Nephron (organoid): Measurements from ENCODE around the gene OTOG.

ENCODE experiments used
- H3K27ac Mint-ChIP-seq, 3 experiments: 2 replicates each; pipeline ENCODE4 v1.8.0; 2020; ENCODE audit warnings: mixed read lengths in 3 of 3, mild to moderate bottlenecking in 2 of 3, moderate library complexity in 1 of 3
- H3K27me3 Mint-ChIP-seq: 2 replicates; pipeline ENCODE4 v1.8.0; 2021; ENCODE audit warnings: low read depth, mild to moderate bottlenecking, moderate library complexity, mixed read lengths
- H3K36me3 Mint-ChIP-seq: 2 replicates; pipeline ENCODE4 v1.8.0; 2020; ENCODE audit warnings: low read depth, mixed read lengths
- H3K4me1 Mint-ChIP-seq: 2 replicates; pipeline ENCODE4 v1.8.0; 2020; ENCODE audit warnings: mixed read lengths
- H3K4me3 Mint-ChIP-seq, 3 experiments: 2 replicates each; pipeline ENCODE4 v1.8.0; 2020; ENCODE audit warnings: mild to moderate bottlenecking in 3 of 3, mixed read lengths in 3 of 3, moderate library complexity in 2 of 3
- H3K9me3 Mint-ChIP-seq: 2 replicates; pipeline ENCODE4 v1.8.0; 2020; ENCODE audit warnings: mixed read lengths
- TF ChIP-seq, protein P1 (sequence below), 3 experiments: fragments of 200-600 bp; sonication (generic); IDR thresholded peaks; one replicate each; pipeline ENCODE4 v1.5.0; 2021; ENCODE audit warnings: antibody characterized with exemption in 3 of 3; ENCODE audit not compliant: unreplicated experiment in 3 of 3

Gene OTOG

DNA sequence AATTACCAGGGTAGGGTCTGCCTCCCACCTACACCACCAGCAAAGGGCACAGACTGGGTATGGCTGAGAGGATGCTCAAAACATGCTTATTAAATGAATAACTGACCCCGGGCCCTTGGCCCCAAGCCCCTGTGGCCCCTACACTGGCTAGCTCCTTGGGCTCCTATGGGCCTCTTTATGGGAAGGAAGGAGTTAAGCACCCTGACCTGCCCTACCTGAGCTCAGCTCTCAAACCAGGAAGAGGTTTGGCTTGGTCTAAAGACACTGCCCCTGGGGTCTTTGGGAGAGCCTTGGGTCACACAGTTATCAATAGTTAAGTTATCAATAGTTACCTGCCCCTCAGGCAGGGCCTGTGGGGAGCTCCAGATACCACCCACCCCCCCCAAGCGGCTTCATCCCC, 4.0 kb upstream of the OTOG start:
- H3K27ac Mint-ChIP-seq, result peak overlapping the region; percentile 87 to 99 (median 98)
- peaks cover 18% of the 10 kb centered on the region for H3K4me1 Mint-ChIP-seq
- H3K36me3 Mint-ChIP-seq, result no peaks in the 10 kb centered on the region
- H3K4me3 Mint-ChIP-seq, result peak overlapping the region in 2 of 3 experiments; percentile 85 to 90
- TF ChIP-seq, protein P1, sequence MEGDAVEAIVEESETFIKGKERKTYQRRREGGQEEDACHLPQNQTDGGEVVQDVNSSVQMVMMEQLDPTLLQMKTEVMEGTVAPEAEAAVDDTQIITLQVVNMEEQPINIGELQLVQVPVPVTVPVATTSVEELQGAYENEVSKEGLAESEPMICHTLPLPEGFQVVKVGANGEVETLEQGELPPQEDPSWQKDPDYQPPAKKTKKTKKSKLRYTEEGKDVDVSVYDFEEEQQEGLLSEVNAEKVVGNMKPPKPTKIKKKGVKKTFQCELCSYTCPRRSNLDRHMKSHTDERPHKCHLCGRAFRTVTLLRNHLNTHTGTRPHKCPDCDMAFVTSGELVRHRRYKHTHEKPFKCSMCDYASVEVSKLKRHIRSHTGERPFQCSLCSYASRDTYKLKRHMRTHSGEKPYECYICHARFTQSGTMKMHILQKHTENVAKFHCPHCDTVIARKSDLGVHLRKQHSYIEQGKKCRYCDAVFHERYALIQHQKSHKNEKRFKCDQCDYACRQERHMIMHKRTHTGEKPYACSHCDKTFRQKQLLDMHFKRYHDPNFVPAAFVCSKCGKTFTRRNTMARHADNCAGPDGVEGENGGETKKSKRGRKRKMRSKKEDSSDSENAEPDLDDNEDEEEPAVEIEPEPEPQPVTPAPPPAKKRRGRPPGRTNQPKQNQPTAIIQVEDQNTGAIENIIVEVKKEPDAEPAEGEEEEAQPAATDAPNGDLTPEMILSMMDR (IDR thresholded peaks at IDR 0.05; ENCODE audit: unreplicated experiment in 3 of 3), result no peak
- H3K9me3 Mint-ChIP-seq, result no peaks in the 10 kb centered on the region
- H3K27me3 Mint-ChIP-seq, result peaks cover 44% of the 10 kb centered on the region

DNA sequence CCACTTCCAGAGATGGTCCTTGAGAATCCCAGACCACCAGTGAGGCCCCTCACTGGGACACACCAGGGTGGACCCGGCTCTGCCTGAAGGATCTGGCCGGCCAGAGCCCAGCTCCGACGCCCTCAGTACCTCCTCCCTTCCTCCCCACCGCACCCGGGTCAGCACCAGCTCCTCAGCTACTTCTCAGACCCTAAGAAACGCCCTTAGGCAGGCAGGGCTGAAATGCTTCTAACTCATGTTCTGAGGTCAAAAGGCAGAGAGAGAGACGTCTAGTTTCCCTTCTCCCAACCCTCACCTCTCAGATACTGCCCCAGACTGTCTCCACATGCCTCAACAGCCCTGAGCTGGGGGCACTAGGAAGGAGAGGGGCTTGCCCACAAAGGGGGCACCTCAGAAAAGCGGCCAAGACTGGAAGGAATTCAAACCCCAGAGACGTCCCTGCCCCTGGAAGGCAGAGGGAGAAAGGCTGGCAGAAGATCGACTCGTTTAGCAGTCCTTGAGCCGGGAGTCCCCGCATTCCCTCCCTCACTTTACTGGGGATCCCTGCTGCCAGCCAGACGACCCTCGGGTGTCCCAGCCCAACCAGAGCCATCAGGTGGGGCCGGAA, 3.4 kb upstream of the OTOG start:
- TF ChIP-seq, protein P1 (IDR thresholded peaks at IDR 0.05; ENCODE audit: unreplicated experiment in 3 of 3), result no peak
- peak overlapping the region; percentile 67 to 98 (median 76) for H3K27ac Mint-ChIP-seq
- no peaks in the 10 kb centered on the region for H3K36me3 Mint-ChIP-seq
- H3K4me3 Mint-ChIP-seq, result peak overlapping the region; percentile 80 to 90 (median 85)
- no peaks in the 10 kb centered on the region for H3K9me3 Mint-ChIP-seq
- peaks cover 41% of the 10 kb centered on the region for H3K27me3 Mint-ChIP-seq
- peaks cover 18% of the 10 kb centered on the region for H3K4me1 Mint-ChIP-seq

DNA sequence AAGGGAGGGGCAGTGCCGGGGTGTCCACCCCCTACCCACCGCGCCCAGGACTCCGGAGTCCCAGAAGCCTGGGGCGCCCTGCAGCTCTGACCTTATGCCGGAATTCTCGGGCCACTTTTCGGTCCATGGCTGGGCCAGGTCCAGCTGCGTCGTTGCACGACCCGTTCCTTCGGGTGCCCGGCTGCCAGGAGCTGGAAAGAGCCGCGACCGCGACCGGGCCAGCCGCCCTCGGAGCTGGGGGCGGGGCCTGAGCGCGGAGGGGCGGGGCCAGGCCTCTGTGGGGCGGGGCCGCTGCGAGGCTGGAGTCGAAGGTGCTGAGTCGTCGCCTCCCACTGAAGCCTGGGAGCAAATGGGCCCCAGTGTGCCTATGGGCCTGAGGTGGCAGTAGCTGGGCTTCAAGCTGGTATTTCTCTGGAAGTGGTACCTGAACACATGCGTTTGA, 2.9 kb upstream of the OTOG start, which contains the start of gene USH1C:
Gene USH1C, minus strand, starts transcription at position 236 of the 442 bp plus-strand sequence. Its CDS starts 109 bp downstream, at position 127.
- H3K4me3 Mint-ChIP-seq, result peak within 1 kb of the TSS; percentile 80 to 90 (median 85)
- H3K36me3 Mint-ChIP-seq, result no peaks in the 10 kb centered on the region
- TF ChIP-seq, protein P1 (IDR thresholded peaks at IDR 0.05; ENCODE audit: unreplicated experiment in 3 of 3), result no peak
- no peaks in the 10 kb centered on the region for H3K9me3 Mint-ChIP-seq
- peaks cover 18% of the 10 kb centered on the region for H3K4me1 Mint-ChIP-seq
- H3K27ac Mint-ChIP-seq, result peak within 1 kb of the TSS; percentile 67 to 98 (median 76)
- H3K27me3 Mint-ChIP-seq, result peaks cover 44% of the 10 kb centered on the region

DNA sequence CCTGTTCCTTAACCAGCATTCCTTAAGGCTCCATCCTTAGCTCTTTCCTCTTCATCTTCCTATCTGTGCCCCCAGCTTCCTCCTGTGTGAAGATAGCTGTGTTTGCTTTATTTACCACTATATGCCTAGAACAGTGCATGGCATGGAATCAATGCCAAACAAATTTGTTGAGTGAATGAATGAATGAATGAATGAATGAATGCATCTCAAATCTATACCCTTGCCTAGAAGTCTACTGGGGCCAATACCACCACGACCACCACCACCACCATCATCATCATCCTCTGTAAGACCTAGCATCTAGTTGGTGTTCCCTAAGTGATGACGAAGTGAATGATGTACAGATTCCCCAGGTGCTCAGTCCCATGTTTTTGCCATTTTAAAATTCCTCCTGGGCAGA, 819 bp upstream of the OTOG start:
- Mint-ChIP-seq H3K4me1 (peaks cover 18% of the 10 kb centered on the region), H3K36me3 (no peaks in the 10 kb centered on the region), H3K27me3 (peaks cover 40% of the 10 kb centered on the region), H3K9me3 (no peaks in the 10 kb centered on the region), H3K27ac (no peak overlapping the region), H3K4me3 (no peak overlapping the region)
- TF ChIP-seq, protein P1 (IDR thresholded peaks at IDR 0.05; ENCODE audit: unreplicated experiment in 3 of 3), result no peak

DNA sequence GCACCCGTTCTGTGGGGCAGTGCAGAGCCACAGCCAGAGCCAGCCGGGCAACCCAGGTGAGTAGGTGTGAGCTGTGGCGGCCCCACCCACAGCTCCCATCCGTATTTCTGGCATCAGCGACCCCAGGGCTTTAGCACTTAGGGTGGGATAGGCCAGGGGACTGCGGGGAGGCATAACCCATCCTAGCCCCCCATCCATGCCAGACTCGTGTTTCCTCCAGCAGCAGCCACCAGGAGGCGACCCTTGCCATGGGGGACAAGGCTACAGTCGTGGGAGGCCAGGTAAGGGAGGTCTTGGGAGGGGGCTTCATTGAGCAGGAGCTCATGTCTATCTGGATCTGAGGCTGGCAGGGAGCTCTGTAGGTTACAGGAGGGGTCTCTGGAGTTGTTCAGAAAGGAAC, 873 bp downstream of the OTOG start:
- Mint-ChIP-seq H3K27ac (no peak overlapping the region), H3K4me1 (peaks cover 11% of the 10 kb centered on the region)

More for the DNA sequence above, 873 bp downstream of the OTOG start:
- H3K4me3 Mint-ChIP-seq, result peak overlapping the region in 1 of 3 experiments; percentile 72
- H3K27me3 Mint-ChIP-seq, result peaks cover 35% of the 10 kb centered on the region
- TF ChIP-seq, protein P1 (IDR thresholded peaks at IDR 0.05; ENCODE audit: unreplicated experiment in 3 of 3), result peak in 1 of 3 experiments; percentile 0
- no peaks in the 10 kb centered on the region for H3K9me3 Mint-ChIP-seq
- no peaks in the 10 kb centered on the region for H3K36me3 Mint-ChIP-seq
